Activated CD8-positive, alpha-beta T cell treated with anti-CD3 and anti-CD28 coated beads for 36 hours (primary cell): Measurements from ENCODE around the gene APOL2. TPM values are rescaled to one million over a fixed set of nuclear protein-coding genes. Genes with fewer than 3 reads are reported as not detected.

ENCODE experiments used
- ATAC-seq: fragments of 200-7000 bp; cut with Tn5 transposase; one replicate; pipeline ENCODE4 v1.10.0; 2021; ENCODE audit warnings: mild to moderate bottlenecking, moderate library complexity
- CTCF ChIA-PET: fragments of 350-600 bp; sonication (Branson Sonifier 250); formaldehyde crosslinking; loops from one replicate; lab custom pipeline; 2021; ENCODE audit warnings: antibody characterized with exemption; lab: Charles Lee
- POLR2A ChIA-PET: fragments of 350-600 bp; sonication (Branson Sonifier 250); formaldehyde crosslinking; loops from one replicate; lab custom pipeline; 2021; ENCODE audit warnings: antibody characterized with exemption; lab: Charles Lee
- DNase-seq: peaks from one replicate; pipeline ENCODE4 v3.0.0-alpha.2; 2020
- H3K27ac Mint-ChIP-seq: one replicate; pipeline ENCODE4 v1.8.0; 2021; ENCODE audit warnings: mild to moderate bottlenecking, mixed read lengths
- H3K27me3 Mint-ChIP-seq: one replicate; pipeline ENCODE4 v1.8.0; 2021; ENCODE audit warnings: mixed read lengths
- H3K36me3 Mint-ChIP-seq: one replicate; pipeline ENCODE4 v1.8.0; 2021; ENCODE audit warnings: low read depth, mixed read lengths
- H3K4me1 Mint-ChIP-seq: one replicate; pipeline ENCODE4 v1.8.0; 2021; ENCODE audit warnings: low read depth, mixed read lengths
- H3K4me3 Mint-ChIP-seq: one replicate; pipeline ENCODE4 v1.8.0; 2021; ENCODE audit warnings: mild to moderate bottlenecking, moderate library complexity, mixed read lengths
- H3K9me3 Mint-ChIP-seq: one replicate; pipeline ENCODE4 v1.8.0; 2021; ENCODE audit warnings: mixed read lengths
- intact Hi-C: fragments of 100-400 bp; cut with micrococcal nuclease; formaldehyde crosslinking; loops from one replicate; pipeline ENCODE4 v1.10.0; 2022
- total RNA-seq, 2 experiments: library from RNA; stranded (reverse); gene quantifications; one replicate each; pipeline ENCODE4 v1.2.3, GENCODE V29; 2021
- TF ChIP-seq, protein P1 (sequence below): fragments of 200-600 bp; IDR thresholded peaks from one replicate; pipeline ENCODE4 v1.8.0; 2022; ENCODE audit warnings: antibody characterized with exemption, mild to moderate bottlenecking

The APOL2 gene
- total RNA-seq, 2 experiments from 2014 or later = 45.4 to 49.7 TPM

GRCh38 chr22:36223504-36223903 lies 15.8 kb downstream of the APOL2 start:
- TF ChIP-seq, protein P1, sequence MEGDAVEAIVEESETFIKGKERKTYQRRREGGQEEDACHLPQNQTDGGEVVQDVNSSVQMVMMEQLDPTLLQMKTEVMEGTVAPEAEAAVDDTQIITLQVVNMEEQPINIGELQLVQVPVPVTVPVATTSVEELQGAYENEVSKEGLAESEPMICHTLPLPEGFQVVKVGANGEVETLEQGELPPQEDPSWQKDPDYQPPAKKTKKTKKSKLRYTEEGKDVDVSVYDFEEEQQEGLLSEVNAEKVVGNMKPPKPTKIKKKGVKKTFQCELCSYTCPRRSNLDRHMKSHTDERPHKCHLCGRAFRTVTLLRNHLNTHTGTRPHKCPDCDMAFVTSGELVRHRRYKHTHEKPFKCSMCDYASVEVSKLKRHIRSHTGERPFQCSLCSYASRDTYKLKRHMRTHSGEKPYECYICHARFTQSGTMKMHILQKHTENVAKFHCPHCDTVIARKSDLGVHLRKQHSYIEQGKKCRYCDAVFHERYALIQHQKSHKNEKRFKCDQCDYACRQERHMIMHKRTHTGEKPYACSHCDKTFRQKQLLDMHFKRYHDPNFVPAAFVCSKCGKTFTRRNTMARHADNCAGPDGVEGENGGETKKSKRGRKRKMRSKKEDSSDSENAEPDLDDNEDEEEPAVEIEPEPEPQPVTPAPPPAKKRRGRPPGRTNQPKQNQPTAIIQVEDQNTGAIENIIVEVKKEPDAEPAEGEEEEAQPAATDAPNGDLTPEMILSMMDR = no peak
- Mint-ChIP-seq H3K9me3 (no peaks in the 10 kb centered on the region), H3K27ac (no peak overlapping the region), H3K4me3 (no peak overlapping the region), H3K36me3 (peaks cover 12% of the 10 kb centered on the region), H3K4me1 (peaks cover 6% of the 10 kb centered on the region), H3K27me3 (peaks cover 1% of the 10 kb centered on the region)
- POLR2A ChIA-PET = no interaction called here
- DNase-seq (no peak), ATAC-seq (no peak)
- CTCF ChIA-PET = no interaction called here
- intact Hi-C loops = no loop called here

GRCh38 chr22:36222887-36223450 lies 16.4 kb downstream of the APOL2 start:
- intact Hi-C loops = no loop called here
- no peak for ATAC-seq
- Mint-ChIP-seq H3K9me3 (no peaks in the 10 kb centered on the region), H3K27me3 (peaks cover 1% of the 10 kb centered on the region), H3K36me3 (peaks cover 10% of the 10 kb centered on the region), H3K4me3 (no peak overlapping the region), H3K4me1 (peaks cover 6% of the 10 kb centered on the region), H3K27ac (no peak overlapping the region)
- ChIA-PET POLR2A (no interaction called here), CTCF (interaction anchor here (1.0 to 1.5 kb wide), 5 partner anchors 11 to 44 kb away, joined by 3 to 5 read pairs (median 4); no protein-coding TSS in a partner anchor)
- no peak for DNase-seq
- TF ChIP-seq, protein P1 = no peak

GRCh38 chr22:36221799-36222751 lies 17.3 kb downstream of the APOL2 start:
- Mint-ChIP-seq H3K27me3 (peaks cover 1% of the 10 kb centered on the region), H3K4me3 (no peak overlapping the region), H3K27ac (no peak overlapping the region), H3K36me3 (peaks cover 3% of the 10 kb centered on the region), H3K9me3 (no peaks in the 10 kb centered on the region), H3K4me1 (peaks cover 6% of the 10 kb centered on the region)
- peak; percentile 67 for DNase-seq
- peak; percentile 90 for ATAC-seq
- TF ChIP-seq, protein P1 = peak; percentile 70
- ChIA-PET CTCF (interaction anchor here (0.7 to 2.0 kb wide), 14 partner anchors 10 to 85 kb away, joined by 3 to 7 read pairs (median 4); partner anchors contain the start of gene APOL4), POLR2A (interaction anchor here (0.5 kb wide), 1 partner anchor 10 kb away, joined by 3 read pairs; no protein-coding TSS in a partner anchor)
- intact Hi-C loops = no loop called here

DNA sequence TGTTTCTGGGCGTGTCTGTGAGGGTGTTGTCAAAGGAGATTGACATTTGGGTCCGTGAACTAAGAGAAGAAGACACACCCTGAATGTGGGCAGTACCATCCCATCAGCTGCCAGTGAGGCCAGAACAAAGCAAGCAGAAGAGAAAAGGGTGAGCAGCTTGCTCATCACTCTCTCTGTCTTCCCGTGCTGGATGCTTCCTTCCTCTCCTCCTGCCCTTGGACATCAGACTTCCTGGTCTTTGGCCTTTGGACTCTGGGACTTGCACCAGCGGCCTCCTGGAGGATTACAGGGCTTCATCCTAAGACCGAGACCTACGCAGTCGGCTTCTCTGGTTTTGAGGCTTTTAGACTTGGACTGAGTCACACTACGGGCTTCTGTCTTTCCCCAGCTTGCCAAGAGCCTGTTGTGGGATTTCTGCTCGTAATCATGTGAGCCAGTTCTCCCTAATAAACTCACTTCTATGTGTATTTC lies 18.8 kb downstream of the APOL2 start:
- intact Hi-C loops = no loop called here
- no peaks in the 10 kb centered on the region for H3K9me3 Mint-ChIP-seq
- H3K27me3 Mint-ChIP-seq = peaks cover 3% of the 10 kb centered on the region
- TF ChIP-seq, protein P1 = no peak
- H3K27ac Mint-ChIP-seq = no peak overlapping the region
- ChIA-PET CTCF (interaction anchor here (1.0 to 2.0 kb wide), 5 partner anchors 16 to 80 kb away, joined by 3 to 7 read pairs (median 6); partner anchors contain the start of gene APOL4), POLR2A (no interaction called here)
- DNase-seq (no peak), ATAC-seq (no peak)
- no peaks in the 10 kb centered on the region for H3K36me3 Mint-ChIP-seq
- peaks cover 6% of the 10 kb centered on the region for H3K4me1 Mint-ChIP-seq
- H3K4me3 Mint-ChIP-seq = no peak overlapping the region
